HK-2 (cell line): ENCODE data around the gene NOXA1.

Source experiments
- DNase-seq: peaks from one replicate; pipeline ENCODE4 v3.0.0-alpha.2; 2018; ENCODE audit not compliant: unreplicated experiment

NOXA1 gene

GRCh38 chr9:137404961-137405567 lies 18.1 kb upstream of the NOXA1 start:
- DNase-seq = no peak

- DNase-seq = no peak
These were observed 17.5 kb upstream of the NOXA1 start for GRCh38 chr9:137405677-137406081.

DNA sequence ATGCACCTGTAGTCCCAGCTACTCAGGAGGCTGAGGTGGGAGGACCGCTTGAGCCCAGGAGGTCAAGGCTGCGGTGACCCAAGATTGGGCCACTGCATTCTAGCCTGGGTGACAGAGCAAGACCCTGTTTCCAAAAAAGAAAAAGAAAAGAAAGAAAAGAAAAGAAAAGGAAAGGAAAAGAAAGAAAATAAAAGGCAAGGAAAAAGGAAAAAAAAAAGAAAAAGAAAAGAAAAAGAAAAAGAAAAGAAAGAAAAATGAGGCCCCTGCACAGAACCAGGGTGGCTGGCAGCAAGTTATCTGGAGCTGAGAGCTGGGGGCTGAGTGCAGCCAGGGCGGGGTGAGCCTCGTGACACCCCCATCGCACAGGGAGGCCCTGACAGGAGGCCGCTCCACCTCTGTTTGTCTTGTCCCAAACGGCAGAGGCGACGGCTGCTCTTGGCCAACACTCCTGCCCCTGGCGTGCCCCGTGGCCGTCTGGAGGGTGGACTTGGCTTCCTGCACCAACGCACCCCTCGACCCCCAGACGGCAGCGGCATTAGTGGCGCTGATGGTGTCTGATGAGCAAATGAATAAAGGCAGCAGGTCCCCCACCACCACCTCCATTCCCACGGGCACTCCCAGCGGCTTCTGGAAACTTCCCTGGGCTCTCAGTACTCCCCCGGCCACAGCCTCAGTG lies 17.0 kb upstream of the NOXA1 start:
- DNase-seq = no peak

GRCh38 chr9:137406876-137407589 lies 16.2 kb upstream of the NOXA1 start:
- DNase-seq = peak; percentile 61

- DNase-seq = no peak
These were observed 15.4 kb upstream of the NOXA1 start for GRCh38 chr9:137407590-137408300.

DNA sequence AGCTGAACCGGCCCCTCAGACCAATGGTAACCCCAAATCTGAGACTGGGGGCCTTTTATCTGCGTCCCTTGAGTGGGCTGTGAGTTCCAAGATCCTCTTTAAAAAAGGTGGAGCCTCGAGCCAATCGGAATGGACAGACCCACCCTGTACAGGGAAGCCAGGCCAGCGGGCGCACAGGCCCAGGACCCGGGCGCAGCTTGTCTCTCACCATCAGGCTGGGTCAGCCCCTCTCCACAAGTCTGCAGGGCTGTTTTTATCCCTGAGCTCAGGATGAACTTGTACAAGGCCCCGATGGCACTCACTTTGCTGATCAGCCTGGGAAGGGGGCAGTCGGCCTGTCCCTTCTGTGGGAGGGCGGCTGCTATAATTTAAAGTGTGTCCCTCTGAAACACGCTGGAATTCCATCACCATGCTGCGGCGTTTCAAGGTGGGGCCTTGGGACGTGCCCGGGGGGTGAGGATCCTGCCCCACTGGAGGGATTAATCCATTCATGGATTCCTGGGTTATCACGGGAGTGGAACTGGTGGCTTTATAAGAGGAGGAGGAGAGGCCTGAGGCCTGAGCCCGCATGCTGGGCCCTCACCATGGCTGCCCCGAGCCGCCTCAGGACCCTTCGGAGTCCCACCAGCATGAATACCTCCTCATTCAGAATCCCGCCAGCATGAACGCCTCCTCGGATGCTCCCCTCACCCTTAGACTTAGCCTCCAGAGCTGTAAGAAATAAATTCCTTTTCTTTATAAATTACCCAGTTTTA lies 14.4 kb upstream of the NOXA1 start:
- DNase-seq = no peak

- no peak for DNase-seq
These were observed 13.7 kb upstream of the NOXA1 start for GRCh38 chr9:137409515-137409914.

DNA sequence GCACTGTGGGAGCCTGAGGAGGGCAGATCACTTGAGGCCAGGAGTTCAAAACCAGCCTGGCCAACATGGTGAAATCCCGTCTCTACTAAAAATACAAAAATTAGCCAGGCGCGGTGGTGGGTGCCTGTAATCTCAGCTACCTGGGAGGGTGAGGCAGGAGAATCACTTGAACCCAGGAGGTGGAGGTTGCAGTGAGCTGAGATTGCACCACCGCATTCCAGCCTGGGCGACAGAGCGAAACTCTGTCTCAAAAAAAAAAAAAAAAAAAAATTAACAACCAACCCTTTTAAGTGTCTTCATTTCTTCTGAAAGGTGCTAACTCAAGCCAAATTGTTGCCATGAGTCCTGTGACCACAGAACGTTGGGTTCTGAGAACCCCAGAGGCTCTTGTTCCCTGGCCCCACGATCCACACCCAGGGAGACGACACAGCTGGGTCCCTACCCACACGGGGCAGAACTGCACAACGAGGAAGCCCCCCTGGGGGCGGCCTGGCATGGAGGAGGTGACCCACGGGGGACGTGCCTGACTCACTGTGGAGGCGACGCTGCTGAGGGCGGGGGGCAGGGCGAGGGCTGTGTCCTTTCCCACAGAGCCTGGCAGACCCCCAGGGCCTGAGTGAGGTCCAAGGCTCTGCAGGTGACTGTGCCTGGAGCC lies 12.8 kb upstream of the NOXA1 start:
- peak; percentile 35 for DNase-seq

DNA sequence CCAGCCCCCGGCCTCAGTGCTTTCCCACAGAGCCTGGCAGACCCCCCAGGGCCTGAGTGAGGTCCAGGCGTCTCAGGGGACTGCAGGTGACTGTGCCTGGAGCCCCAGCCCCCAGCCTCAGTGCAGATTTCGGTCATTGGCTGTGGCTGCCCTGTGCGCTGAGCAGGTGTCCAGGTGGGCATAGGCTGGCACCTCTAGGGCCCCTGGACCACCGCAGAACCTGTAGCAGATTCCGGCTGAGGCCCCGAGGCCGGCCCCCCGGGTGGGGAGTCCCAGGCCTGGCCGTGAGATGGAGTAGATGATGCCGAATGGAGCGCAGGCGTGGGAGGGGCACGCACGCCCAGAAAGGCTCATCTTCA lies 12.3 kb upstream of the NOXA1 start:
- DNase-seq = no peak

GRCh38 chr9:137411260-137411644 lies 11.9 kb upstream of the NOXA1 start:
- peak; percentile 73 for DNase-seq

DNA sequence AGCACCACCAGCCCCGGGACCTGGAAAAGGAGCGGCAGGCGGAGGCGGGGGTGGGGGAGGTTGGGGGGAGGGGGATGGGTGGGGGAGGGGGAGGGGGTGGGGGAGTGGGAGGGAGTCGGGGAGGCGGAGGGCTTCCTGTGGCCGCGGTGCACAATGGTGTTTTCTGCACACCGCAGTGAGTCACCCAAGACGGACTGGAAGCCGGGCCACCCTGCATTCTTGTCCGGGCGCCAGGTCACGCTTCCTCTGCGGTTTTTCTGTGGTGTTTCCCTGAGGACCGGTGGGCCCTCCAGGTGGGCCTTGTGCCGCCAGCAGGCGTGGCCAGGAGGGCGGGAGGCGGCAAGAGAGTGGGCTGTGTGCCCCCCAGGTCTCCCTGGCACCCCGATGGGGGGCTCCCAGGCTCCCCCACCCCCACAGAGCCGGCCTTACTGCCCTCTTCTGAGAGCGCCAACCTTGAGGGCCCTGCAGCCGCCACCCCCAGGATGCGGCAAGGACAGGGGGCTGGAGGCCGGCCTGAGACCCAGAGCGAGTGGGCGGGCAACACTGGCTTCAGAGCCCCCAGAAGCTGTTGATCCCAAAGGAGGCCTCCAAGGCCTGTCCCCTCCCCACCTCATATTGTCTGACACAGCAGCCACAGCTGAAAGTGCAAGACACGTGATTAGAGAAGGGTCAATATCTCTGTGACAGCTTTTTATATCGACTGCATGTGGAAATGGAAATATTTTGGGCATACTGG lies 11.4 kb upstream of the NOXA1 start:
- peak; percentile 94 for DNase-seq

DNA sequence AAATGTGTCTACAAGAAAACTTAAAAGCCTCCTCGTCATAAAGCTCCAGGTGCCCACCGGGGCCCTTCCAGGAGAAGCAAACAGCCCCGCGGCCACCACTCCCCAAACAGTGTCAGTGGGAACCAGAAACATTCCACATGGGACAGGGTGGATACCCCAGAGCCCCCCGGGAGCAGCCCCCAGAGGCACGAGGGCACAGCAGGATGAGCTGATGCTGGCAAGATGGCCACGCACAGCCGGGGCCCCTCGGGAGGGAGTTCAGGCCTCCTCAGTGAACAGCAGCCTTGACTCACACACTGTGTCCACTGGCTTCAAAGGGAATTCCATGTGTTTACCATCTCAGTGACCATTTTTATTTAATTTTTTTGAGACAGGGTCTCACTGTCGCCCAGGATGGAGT lies 10.8 kb upstream of the NOXA1 start:
- peak; percentile 44 for DNase-seq

DNA sequence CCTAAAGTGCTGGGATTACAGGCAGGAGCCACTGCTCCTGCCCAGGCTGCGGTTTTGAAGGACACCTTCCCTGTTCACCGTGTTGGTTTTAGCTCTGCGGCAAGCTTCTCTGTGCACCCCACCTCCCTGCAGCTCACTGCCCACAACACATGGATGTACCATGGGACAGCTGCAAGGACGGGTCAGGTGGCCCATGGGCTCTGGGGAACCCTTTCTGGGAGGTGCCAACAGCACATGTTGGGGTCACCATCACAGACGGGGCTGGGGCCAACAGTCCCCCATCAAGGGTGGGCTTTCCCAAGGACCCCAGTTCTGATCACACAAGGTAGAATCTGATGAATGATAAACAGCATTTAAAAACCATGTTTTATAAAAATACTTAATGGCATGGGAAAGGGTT lies 7.7 kb upstream of the NOXA1 start:
- no peak for DNase-seq

DNA sequence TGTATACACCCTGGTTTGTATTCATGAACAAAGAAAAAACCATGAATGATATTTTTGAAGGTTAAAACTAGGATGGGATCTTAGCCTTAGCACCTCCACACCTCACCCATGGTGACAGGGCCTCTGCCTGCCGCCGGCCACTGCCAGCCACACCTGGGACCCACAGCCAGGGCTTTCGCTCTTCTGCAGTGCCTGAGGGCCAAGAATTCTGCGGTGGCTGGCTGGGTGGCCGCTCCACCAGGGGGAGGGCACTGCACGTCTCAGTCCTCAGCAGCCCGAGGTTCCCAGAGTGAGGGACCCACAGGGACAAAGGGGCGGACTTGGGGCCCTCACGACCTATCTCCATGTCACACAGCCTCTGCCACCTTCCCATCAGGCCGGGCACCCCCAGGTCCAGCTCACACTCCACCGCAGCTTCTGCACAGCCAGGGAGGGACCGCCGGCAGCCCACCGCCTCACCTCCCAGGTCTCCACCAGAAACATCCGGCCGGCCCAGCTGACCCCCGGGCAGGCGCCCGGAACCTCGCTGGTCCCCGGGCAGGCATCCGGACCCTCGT lies 7.1 kb upstream of the NOXA1 start:
- DNase-seq = no peak

- DNase-seq = no peak
These were observed 6.5 kb upstream of the NOXA1 start for GRCh38 chr9:137416563-137417151.

- no peak for DNase-seq
These were observed 5.8 kb upstream of the NOXA1 start for GRCh38 chr9:137417161-137418021.

DNA sequence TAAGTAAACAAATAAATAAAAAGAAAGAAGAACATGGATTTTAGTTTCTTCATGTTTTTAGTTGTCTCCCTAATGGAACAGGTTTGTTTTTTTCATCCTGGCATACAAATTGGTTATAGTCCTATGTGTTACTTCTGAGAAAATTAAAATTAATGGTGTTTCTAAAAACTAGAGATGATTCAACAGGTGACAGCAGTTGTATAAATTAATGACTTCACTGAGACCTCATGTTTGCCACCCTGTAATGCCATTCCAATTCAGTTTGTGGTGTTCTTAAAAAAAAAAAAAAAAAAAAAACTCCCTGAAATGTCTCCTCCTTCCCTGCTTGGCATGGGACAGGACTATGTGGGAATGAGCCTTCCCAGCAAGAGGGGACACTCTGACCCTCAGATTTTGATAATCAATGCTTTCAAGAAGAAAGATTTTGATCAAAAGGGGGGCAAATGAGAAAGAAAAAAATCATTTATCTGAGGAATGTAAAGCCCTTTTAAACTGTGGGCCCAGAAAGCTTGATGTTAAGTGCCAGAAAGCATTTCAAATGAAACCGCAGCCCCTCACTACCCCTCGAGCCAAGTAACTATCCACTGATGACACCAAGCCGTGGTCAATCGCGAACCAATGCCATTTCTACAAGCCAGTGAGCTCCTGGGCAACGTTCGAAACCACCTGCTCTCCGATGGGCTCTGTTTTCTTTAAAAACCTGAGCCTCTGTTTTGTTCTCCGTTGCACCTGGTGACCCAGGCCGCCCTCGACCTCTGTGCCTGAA lies 1.2 kb upstream of the NOXA1 start:
- DNase-seq = no peak
